Glutamatergic neuron (in vitro differentiated cells): ENCODE results near the gene AGRN. TPM values are rescaled to one million over a fixed set of nuclear protein-coding genes. Genes with fewer than 3 reads are reported as not detected.

ENCODE experiments used
- DNase-seq: peaks from one replicate; pipeline ENCODE4 v3.0.0; 2022
- H3K27ac Mint-ChIP-seq: one replicate; pipeline ENCODE4 v1.8.0; 2020; ENCODE audit warnings: mild to moderate bottlenecking, mixed read lengths, inconsistent platforms; ENCODE audit not compliant: unreplicated experiment
- H3K27me3 Mint-ChIP-seq: one replicate; pipeline ENCODE4 v1.8.0; 2020; ENCODE audit warnings: mild to moderate bottlenecking, moderate library complexity, mixed read lengths, inconsistent platforms; ENCODE audit not compliant: unreplicated experiment
- H3K36me3 Mint-ChIP-seq: one replicate; pipeline ENCODE4 v1.8.0; 2020; ENCODE audit warnings: mild to moderate bottlenecking, mixed read lengths, inconsistent platforms; ENCODE audit not compliant: unreplicated experiment
- H3K4me1 Mint-ChIP-seq: one replicate; pipeline ENCODE4 v1.8.0; 2020; ENCODE audit warnings: mild to moderate bottlenecking, low read depth, mixed read lengths, inconsistent platforms; ENCODE audit not compliant: unreplicated experiment
- H3K4me3 Mint-ChIP-seq: one replicate; pipeline ENCODE4 v1.8.0; 2020; ENCODE audit warnings: mild to moderate bottlenecking, mixed read lengths, inconsistent platforms; ENCODE audit not compliant: unreplicated experiment
- H3K9me3 Mint-ChIP-seq: one replicate; pipeline ENCODE4 v1.8.0; 2020; ENCODE audit warnings: mild to moderate bottlenecking, moderate library complexity, mixed read lengths, inconsistent platforms; ENCODE audit not compliant: unreplicated experiment
- total RNA-seq: library from RNA; stranded (reverse); fragmentation: NEBNext Ultra II Directional; extraction: Animal tissue kit (Norgen Biotek cat#: 25700); gene quantifications from one replicate; pipeline ENCODE4 v1.2.1, GENCODE V29; 2021; ENCODE audit not compliant: unreplicated experiment
- TF ChIP-seq, protein P1 (sequence below): fragments of 200-600 bp; sonication (generic); IDR thresholded peaks from one replicate; pipeline ENCODE4 v1.5.0; 2021; ENCODE audit not compliant: partially characterized antibody, unreplicated experiment

Gene AGRN
- total RNA-seq, 1 donor from 2014 or later = 914 TPM

GRCh38 chr1:1003618-1004419 lies 16.1 kb upstream of the AGRN start:
- Mint-ChIP-seq H3K4me1 (peaks cover 18% of the 10 kb centered on the region), H3K27ac (no peak overlapping the region), H3K36me3 (no peaks in the 10 kb centered on the region), H3K27me3 (peaks cover 15% of the 10 kb centered on the region), H3K9me3 (peaks cover 6% of the 10 kb centered on the region), H3K4me3 (peak overlapping the region; percentile 83)
- TF ChIP-seq, protein P1, sequence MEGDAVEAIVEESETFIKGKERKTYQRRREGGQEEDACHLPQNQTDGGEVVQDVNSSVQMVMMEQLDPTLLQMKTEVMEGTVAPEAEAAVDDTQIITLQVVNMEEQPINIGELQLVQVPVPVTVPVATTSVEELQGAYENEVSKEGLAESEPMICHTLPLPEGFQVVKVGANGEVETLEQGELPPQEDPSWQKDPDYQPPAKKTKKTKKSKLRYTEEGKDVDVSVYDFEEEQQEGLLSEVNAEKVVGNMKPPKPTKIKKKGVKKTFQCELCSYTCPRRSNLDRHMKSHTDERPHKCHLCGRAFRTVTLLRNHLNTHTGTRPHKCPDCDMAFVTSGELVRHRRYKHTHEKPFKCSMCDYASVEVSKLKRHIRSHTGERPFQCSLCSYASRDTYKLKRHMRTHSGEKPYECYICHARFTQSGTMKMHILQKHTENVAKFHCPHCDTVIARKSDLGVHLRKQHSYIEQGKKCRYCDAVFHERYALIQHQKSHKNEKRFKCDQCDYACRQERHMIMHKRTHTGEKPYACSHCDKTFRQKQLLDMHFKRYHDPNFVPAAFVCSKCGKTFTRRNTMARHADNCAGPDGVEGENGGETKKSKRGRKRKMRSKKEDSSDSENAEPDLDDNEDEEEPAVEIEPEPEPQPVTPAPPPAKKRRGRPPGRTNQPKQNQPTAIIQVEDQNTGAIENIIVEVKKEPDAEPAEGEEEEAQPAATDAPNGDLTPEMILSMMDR = no peak
- DNase-seq = no peak

GRCh38 chr1:1004420-1004779 lies 15.5 kb upstream of the AGRN start:
- TF ChIP-seq, protein P1 = no peak
- no peaks in the 10 kb centered on the region for H3K36me3 Mint-ChIP-seq
- DNase-seq = no peak
- peaks cover 18% of the 10 kb centered on the region for H3K4me1 Mint-ChIP-seq
- peak overlapping the region; percentile 83 for H3K4me3 Mint-ChIP-seq
- H3K9me3 Mint-ChIP-seq = peaks cover 8% of the 10 kb centered on the region
- peaks cover 15% of the 10 kb centered on the region for H3K27me3 Mint-ChIP-seq
- H3K27ac Mint-ChIP-seq = peak overlapping the region; percentile 82

- H3K4me1 Mint-ChIP-seq = peaks cover 18% of the 10 kb centered on the region
- H3K4me3 Mint-ChIP-seq = peak overlapping the region; percentile 83
- no peaks in the 10 kb centered on the region for H3K36me3 Mint-ChIP-seq
- peak overlapping the region; percentile 82 for H3K27ac Mint-ChIP-seq
- peaks cover 8% of the 10 kb centered on the region for H3K9me3 Mint-ChIP-seq
- DNase-seq = peak; percentile 65
- H3K27me3 Mint-ChIP-seq = peaks cover 15% of the 10 kb centered on the region
- TF ChIP-seq, protein P1 = no peak
These were observed 14.9 kb upstream of the AGRN start for GRCh38 chr1:1004780-1005697.

DNA sequence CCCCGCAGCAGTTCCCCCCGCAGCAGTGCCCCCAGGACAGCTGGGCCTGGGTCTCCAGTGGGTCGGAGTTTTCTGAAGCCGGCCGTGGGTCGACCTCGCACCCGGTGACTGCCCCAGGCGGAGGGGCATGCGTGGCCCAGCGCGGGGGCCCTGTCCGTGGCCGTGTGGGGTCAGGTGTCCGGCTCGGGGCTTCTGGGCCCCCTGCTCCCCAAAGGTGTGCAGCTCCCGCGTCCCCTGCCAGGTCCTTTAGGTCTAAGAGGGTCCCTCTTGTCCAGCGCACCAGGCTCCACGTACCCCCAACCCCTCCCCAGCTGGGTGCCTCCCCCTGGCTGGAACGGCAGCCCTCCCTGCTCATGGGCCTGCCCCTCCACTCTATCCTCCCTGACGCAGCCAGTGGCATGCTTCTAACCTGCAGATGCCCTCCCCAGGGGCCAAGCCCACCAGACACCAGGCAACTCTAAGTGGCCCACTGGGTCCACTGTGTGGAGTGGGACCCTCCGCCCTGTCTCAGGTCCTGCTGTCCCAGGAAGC lies 14.1 kb upstream of the AGRN start:
- no peak for DNase-seq
- TF ChIP-seq, protein P1 = no peak
- H3K27ac Mint-ChIP-seq = no peak overlapping the region
- peak overlapping the region; percentile 58 for H3K4me3 Mint-ChIP-seq
- H3K9me3 Mint-ChIP-seq = peaks cover 6% of the 10 kb centered on the region
- peaks cover 18% of the 10 kb centered on the region for H3K4me1 Mint-ChIP-seq
- H3K27me3 Mint-ChIP-seq = peaks cover 13% of the 10 kb centered on the region
- H3K36me3 Mint-ChIP-seq = no peaks in the 10 kb centered on the region
